Stromal cell of bone marrow (primary cell): ENCODE results near the gene EXOC6B.

Experiments used
- DNase-seq: peaks from one replicate; pipeline ENCODE4 v3.0.0-alpha.2; 2012; ENCODE audit warnings: low read depth

EXOC6B gene

DNA sequence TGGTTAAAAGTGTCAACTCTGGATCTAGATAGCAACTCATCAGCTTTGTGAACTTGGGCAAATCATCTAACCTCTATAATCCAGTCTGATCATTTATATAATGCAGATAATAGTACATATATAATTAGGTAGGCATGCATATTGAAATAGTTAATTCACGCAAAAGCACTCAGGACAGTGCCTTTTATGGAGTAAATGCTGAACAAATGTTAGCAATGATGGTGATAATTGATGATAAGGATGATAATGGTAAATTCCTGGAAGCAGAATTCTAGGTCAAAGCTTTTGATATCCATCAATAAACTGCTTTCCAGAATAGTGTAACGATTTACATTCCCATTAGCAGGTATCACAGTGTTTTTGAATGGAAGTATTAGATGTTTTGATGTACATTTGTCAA is 618.5 kb downstream of the EXOC6B start:
- no peak for DNase-seq

GRCh38 chr2:72205504-72205881 is 620.3 kb downstream of the EXOC6B start:
- no peak for DNase-seq

DNA sequence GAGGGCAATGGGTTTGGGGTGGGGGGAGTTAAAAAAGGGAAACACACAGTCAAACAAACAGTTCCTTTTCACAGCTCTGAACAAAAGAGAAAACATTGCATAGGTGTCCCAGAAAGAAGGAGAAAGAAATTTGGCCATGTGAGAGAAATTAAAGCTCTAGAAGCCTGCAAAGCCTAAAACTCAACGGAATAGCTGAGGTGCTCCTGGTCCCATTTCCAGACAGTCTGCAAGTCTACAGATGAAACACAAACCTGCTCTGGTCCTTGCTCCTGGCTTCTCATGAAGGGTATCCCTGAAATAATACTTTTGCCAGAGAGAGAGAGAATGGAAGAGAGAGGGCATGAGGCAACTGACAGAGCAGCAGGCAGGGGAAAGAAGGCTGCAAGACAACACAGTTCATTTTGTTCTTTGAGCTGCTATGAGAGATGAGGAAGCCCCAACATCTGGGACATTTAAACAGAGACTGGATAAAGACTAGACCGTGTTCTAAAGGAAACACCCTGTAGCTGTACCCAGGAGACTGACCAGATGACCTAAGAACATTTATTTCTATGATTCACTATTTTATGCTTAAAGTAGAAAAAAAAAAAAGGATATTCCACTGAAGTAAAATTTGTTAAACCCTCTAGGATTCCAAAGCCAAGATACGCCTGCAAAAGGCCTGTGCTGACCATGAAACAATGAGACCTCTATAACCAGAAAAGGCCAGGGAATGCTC is 620.9 kb downstream of the EXOC6B start:
- peak; percentile 57 for DNase-seq

GRCh38 chr2:72204156-72204785 is 621.6 kb downstream of the EXOC6B start:
- DNase-seq: no peak

DNA sequence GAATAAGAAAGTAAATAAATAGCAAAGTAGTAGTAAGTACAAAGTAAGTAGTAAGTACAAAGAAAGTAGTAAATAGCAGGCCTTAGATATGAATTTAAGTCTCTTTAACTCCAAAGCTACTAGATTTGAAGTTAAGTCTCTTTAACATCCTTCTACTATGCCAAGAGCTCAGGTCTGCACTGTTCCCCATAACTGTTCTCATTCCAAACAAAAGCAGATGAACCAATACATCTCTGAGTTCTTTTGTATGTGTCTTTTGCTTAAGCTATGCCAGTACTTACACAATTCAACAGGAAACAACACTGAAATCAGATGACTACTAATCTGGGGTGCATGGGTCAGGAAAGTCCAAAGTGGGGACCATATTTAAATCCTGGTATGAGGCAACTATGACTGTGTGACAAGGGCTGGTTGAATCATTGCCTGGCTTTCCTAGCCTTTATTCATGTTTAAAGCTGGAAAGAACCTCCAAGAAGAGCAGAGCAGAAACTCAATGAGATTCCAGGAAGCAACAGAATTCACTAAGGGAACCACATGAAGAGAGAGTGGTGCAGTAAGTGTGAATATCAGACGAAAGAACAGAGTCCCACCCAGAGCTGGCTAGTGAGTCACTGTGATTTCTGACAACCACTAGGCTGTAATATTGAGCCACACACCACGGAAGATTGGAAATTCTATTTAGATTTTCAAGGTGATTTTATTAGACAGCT is 627.1 kb downstream of the EXOC6B start:
- peak; percentile 69 for DNase-seq

DNA sequence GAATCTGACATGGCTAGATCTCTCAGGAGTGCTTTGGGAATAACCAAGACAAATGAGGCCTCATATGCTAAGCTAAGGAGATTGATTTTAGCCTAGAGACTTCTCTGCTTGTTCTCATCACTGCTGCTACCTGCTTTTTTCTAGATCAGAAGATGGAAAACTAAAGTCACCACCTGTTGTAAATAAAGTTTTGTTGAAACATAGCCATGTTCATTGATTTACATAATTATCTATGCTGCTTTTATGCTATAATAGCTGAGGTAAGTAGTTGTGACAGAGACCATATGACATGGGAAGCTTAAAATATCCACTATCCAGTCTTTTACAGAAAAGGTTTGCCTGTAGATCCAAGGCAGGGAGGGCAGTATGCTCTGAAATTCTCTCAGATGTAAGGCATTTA is 632.1 kb downstream of the EXOC6B start:
- DNase-seq: no peak

DNA sequence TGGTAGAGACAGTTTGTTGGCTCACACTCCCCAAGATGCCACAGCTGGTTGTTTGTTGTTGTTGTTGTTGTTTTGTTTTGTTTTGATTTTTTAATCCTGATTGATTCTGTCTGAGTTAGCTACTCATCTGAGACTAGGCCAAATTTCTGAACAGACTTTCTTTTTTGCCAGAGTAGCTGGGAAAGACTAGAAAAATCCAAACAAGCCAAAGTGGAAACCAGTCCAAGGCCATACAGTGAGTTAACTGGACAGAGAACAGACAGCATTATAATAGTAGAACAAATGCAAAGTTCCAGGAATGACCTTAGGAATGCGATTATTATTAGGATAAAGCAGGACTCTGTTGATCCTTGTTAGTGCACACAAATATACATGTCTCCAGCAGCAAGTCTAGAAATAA is 634.4 kb downstream of the EXOC6B start:
- no peak for DNase-seq

GRCh38 chr2:72185206-72185605 is 640.6 kb downstream of the EXOC6B start:
- no peak for DNase-seq

GRCh38 chr2:72183466-72183865 is 642.4 kb downstream of the EXOC6B start:
- DNase-seq: no peak

- no peak for DNase-seq
Observed at GRCh38 chr2:72183016-72183415, 642.8 kb downstream of the EXOC6B start.

DNA sequence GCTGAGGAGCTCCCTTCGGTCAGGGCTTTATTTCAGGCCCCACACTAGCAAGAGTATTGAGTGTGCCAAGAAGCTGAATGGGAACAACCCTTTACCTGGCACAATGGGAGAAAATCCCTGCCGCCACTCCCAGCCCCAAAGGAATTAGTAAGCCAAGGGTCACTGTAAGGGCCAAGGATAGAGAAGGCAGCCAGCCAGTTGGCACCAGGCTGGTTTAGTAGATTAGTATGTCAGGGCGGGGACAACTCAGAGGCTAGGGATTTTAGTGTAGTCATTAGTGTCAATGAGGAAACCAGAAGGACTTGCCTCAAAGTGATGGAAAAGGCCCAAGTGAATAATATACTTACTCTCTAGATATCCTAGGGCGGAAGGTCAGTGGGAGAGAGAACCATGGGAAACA is 643.3 kb downstream of the EXOC6B start:
- DNase-seq: no peak

DNA sequence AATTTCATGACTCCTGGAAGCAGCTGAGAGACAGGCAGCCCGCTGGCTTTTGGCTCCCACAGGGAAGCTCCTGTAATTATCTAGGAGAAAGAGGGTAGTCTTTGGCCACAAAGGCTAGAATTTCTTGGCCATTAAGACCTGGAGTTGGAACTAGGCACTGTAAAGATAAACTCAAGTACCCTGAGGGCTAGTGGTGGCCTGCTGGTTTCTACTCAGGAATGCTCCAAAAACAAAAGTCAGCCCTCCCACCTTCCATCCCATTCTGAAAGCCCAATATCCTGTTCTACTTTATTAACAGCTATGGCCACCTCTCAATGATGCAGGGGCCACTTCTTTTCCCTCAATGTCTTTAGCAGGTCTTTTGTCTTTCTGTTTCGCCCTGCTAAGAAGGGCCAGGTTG is 644.2 kb downstream of the EXOC6B start:
- no peak for DNase-seq

GRCh38 chr2:72180351-72180750 is 645.5 kb downstream of the EXOC6B start:
- no peak for DNase-seq

GRCh38 chr2:72178551-72178950 is 647.3 kb downstream of the EXOC6B start:
- DNase-seq: no peak

DNA sequence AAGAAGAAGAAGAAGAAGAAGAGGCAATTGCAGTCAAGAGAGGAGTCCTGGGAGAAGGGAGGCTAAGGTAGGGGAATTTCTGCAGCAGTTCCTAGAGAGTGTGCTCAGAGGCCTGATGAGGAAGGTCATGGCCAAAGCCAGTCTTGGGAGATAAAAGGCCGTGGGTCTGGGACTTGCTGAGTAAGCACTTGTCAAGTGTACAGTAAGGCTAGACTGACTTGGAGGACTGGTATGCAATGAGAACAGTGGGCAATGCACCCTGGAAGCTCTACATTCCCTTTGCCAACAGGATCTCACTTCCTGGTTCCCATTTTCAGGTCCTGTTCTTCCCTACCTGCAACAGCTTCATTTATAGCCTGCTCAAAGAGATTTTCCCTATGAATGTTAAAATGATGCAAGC is 649.6 kb downstream of the EXOC6B start:
- DNase-seq: no peak

GRCh38 chr2:72175636-72176035 is 650.2 kb downstream of the EXOC6B start:
- DNase-seq: no peak

- DNase-seq: no peak
Observed at GRCh38 chr2:72173640-72174321, 652.1 kb downstream of the EXOC6B start.

DNA sequence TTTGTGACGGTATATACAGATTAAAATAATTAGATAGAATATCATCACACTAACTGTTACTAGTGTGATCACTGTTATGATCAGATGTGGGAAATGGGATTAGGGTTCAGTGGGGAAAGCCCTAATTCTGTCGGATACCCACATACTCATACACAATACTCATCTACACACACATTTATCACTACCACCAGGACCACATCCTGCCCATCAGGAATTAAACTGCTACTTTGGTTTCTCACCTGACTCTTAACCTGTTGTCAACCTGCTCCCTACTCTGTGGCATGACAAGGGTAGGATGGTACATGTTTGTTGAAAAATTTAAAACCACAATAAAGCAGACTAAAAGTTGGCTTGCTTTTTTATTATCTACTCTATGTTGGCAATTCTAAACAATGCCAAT is 653.4 kb downstream of the EXOC6B start:
- DNase-seq: no peak

GRCh38 chr2:72166279-72166678 is 659.6 kb downstream of the EXOC6B start:
- no peak for DNase-seq

GRCh38 chr2:72165792-72166191 is 660.0 kb downstream of the EXOC6B start:
- DNase-seq: no peak

DNA sequence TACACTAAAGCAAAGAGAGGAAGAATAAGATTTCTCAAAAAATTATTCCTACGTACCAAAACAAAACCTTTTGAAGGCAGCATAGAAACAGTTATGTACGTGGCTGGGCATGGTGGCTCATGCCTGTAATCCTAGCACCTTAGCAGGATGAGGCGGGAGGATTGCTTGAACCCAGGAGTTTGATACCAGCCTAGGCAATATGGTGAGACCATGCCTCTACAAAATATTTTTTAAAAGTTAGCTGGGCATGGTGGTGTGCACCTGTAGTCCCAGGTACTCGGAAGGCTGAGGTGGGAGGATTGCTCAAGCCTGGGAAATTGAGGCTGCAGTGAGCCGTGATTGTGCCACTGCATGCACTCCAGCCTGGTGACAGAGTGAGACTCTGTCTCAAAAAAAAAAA is 663.3 kb downstream of the EXOC6B start:
- DNase-seq: no peak

GRCh38 chr2:72159211-72159993 is 666.4 kb downstream of the EXOC6B start:
- DNase-seq: no peak
